H9 (cell line): ENCODE results near the gene PERCC1. TPM values are rescaled to one million over a fixed set of nuclear protein-coding genes. Genes with fewer than 3 reads are reported as not detected.

Experiments
- DNase-seq: peaks from one replicate; pipeline ENCODE4 v3.0.0-alpha.2; 2017
- H2AFZ ChIP-seq: one replicate; pipeline ENCODE4 v1.6.1; 2013; ENCODE audit warnings: mild to moderate bottlenecking, low read length, control low read depth, moderate library complexity
- H2AK5ac ChIP-seq: 2 replicates; pipeline ENCODE4 v1.6.1; 2013; ENCODE audit warnings: low read length, control low read depth, mixed read lengths; ENCODE audit not compliant: insufficient read length
- H2BK120ac ChIP-seq: one replicate; pipeline ENCODE4 v1.6.1; 2013; ENCODE audit warnings: low read depth, mild to moderate bottlenecking, low read length, control low read depth, inconsistent platforms; ENCODE audit not compliant: poor library complexity, severe bottlenecking
- H2BK12ac ChIP-seq: 2 replicates; pipeline ENCODE4 v1.6.1; 2013; ENCODE audit warnings: low read length, control low read depth, mixed read lengths, low read depth; ENCODE audit not compliant: insufficient read length
- H2BK15ac ChIP-seq: 2 replicates; pipeline ENCODE4 v1.6.1; 2013; ENCODE audit warnings: low read depth, low read length, control low read depth
- H2BK20ac ChIP-seq: one replicate; pipeline ENCODE4 v1.6.1; 2013; ENCODE audit warnings: low read depth, mild to moderate bottlenecking, low read length, control low read depth, inconsistent platforms; ENCODE audit not compliant: poor library complexity, severe bottlenecking
- H2BK5ac ChIP-seq: 2 replicates; pipeline ENCODE4 v1.6.1; 2013; ENCODE audit warnings: low read length, control low read depth, mixed read lengths; ENCODE audit not compliant: insufficient read length
- H3K14ac ChIP-seq: 2 replicates; pipeline ENCODE4 v1.6.1; 2013; ENCODE audit warnings: low read length, control low read depth; ENCODE audit not compliant: insufficient read depth
- H3K18ac ChIP-seq: 2 replicates; pipeline ENCODE4 v1.6.1; 2013; ENCODE audit warnings: low read depth, mild to moderate bottlenecking, mixed read lengths, low read length, control low read depth; ENCODE audit not compliant: insufficient read length
- H3K23ac ChIP-seq: 2 replicates; pipeline ENCODE4 v1.6.1; 2013; ENCODE audit warnings: low read length, control low read depth, mixed read lengths, low read depth; ENCODE audit not compliant: insufficient read length
- H3K23me2 ChIP-seq: 2 replicates; pipeline ENCODE4 v1.6.1; 2013; ENCODE audit warnings: low read depth, mild to moderate bottlenecking, mixed read lengths, low read length, control low read depth; ENCODE audit not compliant: insufficient read length, poor library complexity, severe bottlenecking
- H3K27ac ChIP-seq: 2 replicates; pipeline ENCODE4 v1.5.1; 2013; ENCODE audit warnings: low read length, control low read depth, mixed read lengths, low read depth; ENCODE audit not compliant: insufficient read length
- H3K27me3 ChIP-seq: 2 replicates; pipeline ENCODE4 v1.6.1; 2013; ENCODE audit warnings: low read length, control low read depth, inconsistent platforms; ENCODE audit not compliant: insufficient read depth
- H3K4ac ChIP-seq: 2 replicates; pipeline ENCODE4 v1.6.1; 2013; ENCODE audit warnings: low read depth, mild to moderate bottlenecking, control low read depth, inconsistent platforms, low read length, moderate library complexity
- H3K4me1 ChIP-seq: 2 replicates; pipeline ENCODE4 v1.6.1; 2013; ENCODE audit warnings: low read length, control low read depth, inconsistent platforms; ENCODE audit not compliant: insufficient read depth
- H3K4me2 ChIP-seq: 2 replicates; pipeline ENCODE4 v1.6.1; 2013; ENCODE audit warnings: low read length, control low read depth, mixed read lengths; ENCODE audit not compliant: insufficient read length, insufficient read depth
- H3K56ac ChIP-seq: 2 replicates; pipeline ENCODE4 v1.6.1; 2013; ENCODE audit warnings: low read depth, mild to moderate bottlenecking, mixed read lengths, low read length, control low read depth; ENCODE audit not compliant: insufficient read length
- H3K79me1 ChIP-seq: 2 replicates; pipeline ENCODE4 v1.6.1; 2013; ENCODE audit warnings: low read depth, mild to moderate bottlenecking, moderate library complexity, low read length, control low read depth, inconsistent platforms; ENCODE audit not compliant: insufficient read depth, poor library complexity, severe bottlenecking
- H3K79me2 ChIP-seq: 2 replicates; pipeline ENCODE4 v1.6.1; 2013; ENCODE audit warnings: low read length, control low read depth, inconsistent platforms; ENCODE audit not compliant: insufficient read depth
- H3K9ac ChIP-seq: 2 replicates; pipeline ENCODE4 v1.6.1; 2013; ENCODE audit warnings: low read length, control low read depth, mixed read lengths; ENCODE audit not compliant: insufficient read length; ENCODE audit errors: extremely low read depth
- H3K9me3 ChIP-seq: one replicate; pipeline ENCODE4 v1.6.1; 2013; ENCODE audit warnings: low read depth, low read length, inconsistent platforms; ENCODE audit not compliant: control insufficient read depth
- H3T11ph ChIP-seq: one replicate; pipeline ENCODE4 v1.6.1; 2013; ENCODE audit warnings: mild to moderate bottlenecking, low read length, control low read depth, inconsistent platforms
- H4K20me1 ChIP-seq: one replicate; pipeline ENCODE4 v1.6.1; 2013; ENCODE audit not compliant: control insufficient read depth, insufficient read length, insufficient read depth
- H4K5ac ChIP-seq: 2 replicates; pipeline ENCODE4 v1.6.1; 2013; ENCODE audit warnings: low read depth, mild to moderate bottlenecking, mixed read lengths, low read length, control low read depth; ENCODE audit not compliant: insufficient read length
- H4K8ac ChIP-seq: replicated peaks from 2 replicates; pipeline ENCODE4 v1.6.1; 2013; ENCODE audit warnings: low read length, control low read depth, mixed read lengths, low read depth; ENCODE audit not compliant: insufficient read length
- H4K91ac ChIP-seq: 2 replicates; pipeline ENCODE4 v1.6.1; 2013; ENCODE audit warnings: low read depth, mild to moderate bottlenecking, moderate library complexity, mixed read lengths, low read length, control low read depth; ENCODE audit not compliant: insufficient read length
- H3K27ac Mint-ChIP-seq, 3 experiments: 2 replicates in 2 of 3; 3 replicates in 1 of 3; pipeline ENCODE4 v1.8.0; 2020 to 2021; ENCODE audit warnings: mixed read lengths in 3 of 3, mild to moderate bottlenecking in 1 of 3, moderate library complexity in 1 of 3
- H3K27me3 Mint-ChIP-seq: 2 replicates; pipeline ENCODE4 v1.8.0; 2021; ENCODE audit warnings: low read depth, mild to moderate bottlenecking, moderate library complexity, mixed read lengths
- H3K36me3 Mint-ChIP-seq, 3 experiments: 2 replicates in 2 of 3; 3 replicates in 1 of 3; pipeline ENCODE4 v1.8.0; 2020 to 2021; ENCODE audit warnings: low read depth in 3 of 3, mixed read lengths in 3 of 3; ENCODE audit not compliant: insufficient read depth in 1 of 3
- H3K4me1 Mint-ChIP-seq, 2 experiments: 2 replicates each; pipeline ENCODE4 v1.8.0; 2020; ENCODE audit warnings: mixed read lengths in 2 of 2
- H3K4me3 Mint-ChIP-seq, 2 experiments: 2 replicates in 1 of 2; 3 replicates in 1 of 2; pipeline ENCODE4 v1.8.0; 2020 to 2021; ENCODE audit warnings: mild to moderate bottlenecking in 2 of 2, mixed read lengths in 2 of 2, moderate library complexity in 1 of 2
- H3K9me3 Mint-ChIP-seq, 2 experiments: 2 replicates in 1 of 2; 3 replicates in 1 of 2; pipeline ENCODE4 v1.8.0; 2020; ENCODE audit warnings: mild to moderate bottlenecking in 2 of 2, mixed read lengths in 2 of 2, moderate library complexity in 1 of 2
- WGBS: extraction: QIAGEN DNeasy Blood & Tissue Kit; methylation state at CpG from one replicate; pipeline ENCODE4 v1.1.7; 2013; ENCODE audit warnings: missing lambda C conversion rate, low lambda C conversion rate, mixed read lengths; ENCODE audit not compliant: insufficient read length; ENCODE audit errors: extremely low coverage; 5-methylcytosine and 5-hydroxymethylcytosine counted together
- total RNA-seq: library from RNA; stranded (reverse); gene quantifications from 2 replicates; pipeline ENCODE4 v1.2.1, GENCODE V29; 2021
- TF ChIP-seq, protein P1 (sequence below): fragments of 200-600 bp; sonication (generic); conservative IDR thresholded peaks from 3 replicates; pipeline ENCODE4 v1.8.0; 2021; ENCODE audit warnings: antibody characterized with exemption, mild to moderate bottlenecking

The PERCC1 gene
- total RNA-seq, 1 experiment from 2014 or later, result not detected

DNA sequence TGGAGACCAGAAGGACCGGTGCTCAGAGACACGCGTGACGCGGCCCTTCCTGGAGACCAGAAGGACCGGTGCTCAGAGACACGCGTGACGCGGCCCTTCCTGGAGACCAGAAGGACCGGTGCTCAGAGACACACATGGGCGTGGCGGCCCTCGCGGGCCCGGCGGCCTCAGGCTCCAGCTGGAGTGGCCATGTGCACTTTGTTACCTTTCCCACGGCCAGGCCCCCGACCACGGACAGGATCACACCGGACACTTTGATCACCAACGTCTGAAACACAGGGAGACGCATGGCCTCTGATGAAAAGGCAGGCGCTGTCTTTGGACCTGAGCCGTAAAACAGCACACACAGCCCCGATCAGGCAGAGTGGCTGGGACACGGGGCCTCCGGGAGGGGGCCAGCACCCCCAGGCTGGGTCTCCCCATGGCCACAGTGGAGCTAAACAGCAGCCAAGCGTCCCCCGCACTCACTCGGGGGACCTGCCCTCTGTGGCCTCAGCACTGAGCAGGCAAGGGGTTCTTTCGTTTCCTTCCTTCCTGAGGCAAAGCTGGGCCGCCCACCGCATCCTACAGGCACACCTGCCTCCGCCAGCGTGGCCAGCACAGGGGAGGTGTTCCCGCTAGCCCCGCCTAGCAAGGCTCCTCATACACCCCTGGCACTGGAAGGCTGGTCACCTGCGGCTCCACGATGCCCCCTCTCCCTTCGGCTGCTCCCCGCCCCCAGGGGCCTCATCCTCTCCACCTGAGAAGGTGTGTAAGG is 26.8 kb downstream of the PERCC1 start:
- Histone ChIP-seq H2AK5ac (no peak overlapping the region), H2BK15ac (no peak overlapping the region), H3K27me3 (no peaks in the 10 kb centered on the region), H3K56ac (no peak overlapping the region), H3K9me3 (no peaks in the 10 kb centered on the region), H3K79me1 (no peaks in the 10 kb centered on the region), H3K23me2 (no peaks in the 10 kb centered on the region), H4K8ac (no peak overlapping the region), H3K27ac (no peak overlapping the region), H3T11ph (no peak overlapping the region), H3K4ac (no peak overlapping the region), H2BK5ac (no peak overlapping the region), H2BK120ac (no peak overlapping the region), H2AFZ (no peak overlapping the region), H3K4me1 (no peaks in the 10 kb centered on the region), H2BK12ac (no peak overlapping the region), H3K4me2 (no peak overlapping the region), H3K23ac (no peak overlapping the region), H2BK20ac (no peak overlapping the region), H3K14ac (no peak overlapping the region), H4K5ac (no peak overlapping the region), H3K9ac (no peak overlapping the region), H3K18ac (no peak overlapping the region), H4K20me1 (no peaks in the 10 kb centered on the region), H3K79me2 (no peaks in the 10 kb centered on the region), H4K91ac (no peak overlapping the region)
- Mint-ChIP-seq H3K27me3 (no peaks in the 10 kb centered on the region), H3K36me3 (peaks cover 2 to 30% (median 23%) of the 10 kb centered on the region in 3 experiments; a peak in 5 of 7 replicates), H3K9me3 (no peaks in the 10 kb centered on the region), H3K4me1 (no peaks in the 10 kb centered on the region), H3K27ac (no peak overlapping the region), H3K4me3 (no peak overlapping the region)
- no peak for DNase-seq
- TF ChIP-seq, protein P1, sequence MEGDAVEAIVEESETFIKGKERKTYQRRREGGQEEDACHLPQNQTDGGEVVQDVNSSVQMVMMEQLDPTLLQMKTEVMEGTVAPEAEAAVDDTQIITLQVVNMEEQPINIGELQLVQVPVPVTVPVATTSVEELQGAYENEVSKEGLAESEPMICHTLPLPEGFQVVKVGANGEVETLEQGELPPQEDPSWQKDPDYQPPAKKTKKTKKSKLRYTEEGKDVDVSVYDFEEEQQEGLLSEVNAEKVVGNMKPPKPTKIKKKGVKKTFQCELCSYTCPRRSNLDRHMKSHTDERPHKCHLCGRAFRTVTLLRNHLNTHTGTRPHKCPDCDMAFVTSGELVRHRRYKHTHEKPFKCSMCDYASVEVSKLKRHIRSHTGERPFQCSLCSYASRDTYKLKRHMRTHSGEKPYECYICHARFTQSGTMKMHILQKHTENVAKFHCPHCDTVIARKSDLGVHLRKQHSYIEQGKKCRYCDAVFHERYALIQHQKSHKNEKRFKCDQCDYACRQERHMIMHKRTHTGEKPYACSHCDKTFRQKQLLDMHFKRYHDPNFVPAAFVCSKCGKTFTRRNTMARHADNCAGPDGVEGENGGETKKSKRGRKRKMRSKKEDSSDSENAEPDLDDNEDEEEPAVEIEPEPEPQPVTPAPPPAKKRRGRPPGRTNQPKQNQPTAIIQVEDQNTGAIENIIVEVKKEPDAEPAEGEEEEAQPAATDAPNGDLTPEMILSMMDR, result no peak
- no CpG with 5 or more reads among the region's 42 CpGs for WGBS
